Urinary bladder (tissue), 4 donors: ENCODE data around the gene AFG1L. TPM values are rescaled to one million over a fixed set of nuclear protein-coding genes. Genes with fewer than 3 reads are reported as not detected.

ENCODE experiments used
- DNase-seq: peaks from one replicate; pipeline ENCODE4 v3.0.0-alpha.2; 2015; ENCODE audit errors: extremely low spot score
- H3K27ac ChIP-seq: one replicate; pipeline ENCODE4 v1.5.1; 2013; ENCODE audit warnings: low read depth, mild to moderate bottlenecking, moderate library complexity
- H3K36me3 ChIP-seq: one replicate; pipeline ENCODE4 v1.6.1; 2013; ENCODE audit warnings: mild to moderate bottlenecking, moderate library complexity; ENCODE audit not compliant: insufficient read depth
- H3K4me1 ChIP-seq: one replicate; pipeline ENCODE4 v1.6.1; 2013; ENCODE audit warnings: mild to moderate bottlenecking, moderate library complexity; ENCODE audit not compliant: insufficient read depth
- H3K4me3 ChIP-seq: one replicate; pipeline ENCODE4 v1.5.1; 2013; ENCODE audit warnings: low read depth, low read length
- WGBS: extraction: QIAGEN DNeasy Blood & Tissue Kit; methylation state at CpG from one replicate; pipeline ENCODE4 v1.1.7; 2013; 5-methylcytosine and 5-hydroxymethylcytosine counted together
- polyA plus RNA-seq: library from polyadenylated mRNA; stranded (reverse); fragments of 200-250 nt; gene quantifications from one replicate; pipeline ENCODE4 v1.2.3, GENCODE V29; 2013
- small RNA-seq: library from RNA; depleted of rRNA; stranded (forward); fragments of <200 nt; gene quantifications from one replicate; pipeline ENCODE3, GENCODE V24; 2014
- total RNA-seq: library from RNA; depleted of rRNA; stranded (reverse); fragments of >200 nt; gene quantifications from one replicate; pipeline ENCODE4 v1.2.3, GENCODE V29; 2014
- donor health status: healthy with polysubstance abuse.
- donor health status: healthy.

AFG1L gene
- total and polyA plus RNA-seq, 2 donors = 1.8 to 9.1 TPM

DNA sequence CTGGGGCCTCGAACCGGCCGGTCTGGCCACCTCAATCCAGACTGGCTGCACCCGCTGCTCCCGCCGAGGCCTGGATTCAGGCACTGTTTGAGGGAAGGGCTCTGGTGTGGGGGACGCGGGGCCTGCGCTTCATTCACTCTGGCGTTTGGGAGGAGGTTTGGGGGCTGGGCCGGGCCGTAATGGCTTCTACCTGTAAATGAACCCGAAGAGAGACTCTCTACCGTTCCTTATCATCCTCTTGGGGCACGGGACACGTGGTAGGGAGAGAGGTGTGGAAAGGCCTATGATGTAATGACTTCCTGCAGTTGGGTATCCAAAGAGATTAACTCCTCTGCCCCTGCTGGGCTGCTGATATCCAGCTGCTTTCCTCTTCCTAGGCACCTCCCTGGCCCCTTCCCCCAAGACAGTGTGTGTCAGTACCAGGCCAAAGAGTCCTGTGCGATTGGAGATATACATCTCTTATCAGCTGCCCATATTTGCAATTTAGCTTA lies 267.7 kb downstream of the AFG1L start:
- H3K4me3 ChIP-seq = peak overlapping the region; percentile 80
- WGBS = 26% methylated on average over 17 of the region's 17 CpGs
- peak overlapping the region; percentile 80 for H3K27ac ChIP-seq
- H3K36me3 ChIP-seq = no peaks in the 10 kb centered on the region
- H3K4me1 ChIP-seq = peaks cover 1% of the 10 kb centered on the region
- DNase-seq = no peak

GRCh38 chr6:108563292-108563691 lies 268.4 kb downstream of the AFG1L start:
- peak overlapping the region; percentile 80 for H3K4me3 ChIP-seq
- peaks cover 1% of the 10 kb centered on the region for H3K4me1 ChIP-seq
- H3K36me3 ChIP-seq = no peaks in the 10 kb centered on the region
- H3K27ac ChIP-seq = no peak overlapping the region
- DNase-seq = no peak
- 87% methylated on average over 8 of the region's 8 CpGs for WGBS

- 31% methylated on average over 3 of the region's 3 CpGs for WGBS
- Histone ChIP-seq H3K4me3 (no peak overlapping the region), H3K36me3 (no peaks in the 10 kb centered on the region), H3K27ac (peak overlapping the region; percentile 54), H3K4me1 (peaks cover 1% of the 10 kb centered on the region)
- no peak for DNase-seq
These were observed 269.3 kb downstream of the AFG1L start for GRCh38 chr6:108564178-108564577.

DNA sequence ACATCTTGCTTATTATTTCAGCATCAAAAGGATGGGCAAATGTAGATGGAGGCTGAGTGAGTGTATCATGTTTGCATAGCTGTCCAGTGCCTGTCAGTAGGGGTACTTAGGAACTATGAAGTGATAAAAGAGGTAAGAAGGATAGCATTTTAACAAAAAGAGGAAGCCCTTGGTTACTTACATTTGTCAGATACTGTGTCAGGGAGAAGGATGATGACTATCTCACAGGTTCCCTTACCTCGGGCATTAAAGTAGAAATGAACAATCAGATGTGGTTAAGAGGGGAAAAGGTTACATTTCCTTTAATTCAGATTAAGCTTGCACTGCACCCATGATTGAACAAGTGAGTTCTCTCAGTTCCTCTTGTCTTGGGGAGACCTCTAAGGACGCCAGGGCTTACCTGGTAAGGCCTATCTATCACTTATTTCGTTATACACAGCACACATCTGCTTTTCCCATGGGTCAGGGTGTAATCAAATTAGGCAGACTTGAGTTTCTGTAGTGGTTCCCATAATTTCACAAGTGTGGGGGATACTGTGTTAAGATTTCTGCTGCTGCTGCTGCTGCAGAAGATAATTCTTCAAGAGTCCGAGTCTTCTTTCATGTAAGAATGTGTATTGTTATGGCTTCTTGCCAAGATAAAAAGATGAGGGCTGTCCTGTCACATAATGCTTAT lies 270.4 kb downstream of the AFG1L start:
- H3K36me3 ChIP-seq = peaks cover 6% of the 10 kb centered on the region
- H3K4me1 ChIP-seq = peaks cover 1% of the 10 kb centered on the region
- DNase-seq = no peak
- WGBS = 45% methylated on average over 4 of the region's 4 CpGs
- no peak overlapping the region for H3K4me3 ChIP-seq
- H3K27ac ChIP-seq = peak overlapping the region; percentile 46

DNA sequence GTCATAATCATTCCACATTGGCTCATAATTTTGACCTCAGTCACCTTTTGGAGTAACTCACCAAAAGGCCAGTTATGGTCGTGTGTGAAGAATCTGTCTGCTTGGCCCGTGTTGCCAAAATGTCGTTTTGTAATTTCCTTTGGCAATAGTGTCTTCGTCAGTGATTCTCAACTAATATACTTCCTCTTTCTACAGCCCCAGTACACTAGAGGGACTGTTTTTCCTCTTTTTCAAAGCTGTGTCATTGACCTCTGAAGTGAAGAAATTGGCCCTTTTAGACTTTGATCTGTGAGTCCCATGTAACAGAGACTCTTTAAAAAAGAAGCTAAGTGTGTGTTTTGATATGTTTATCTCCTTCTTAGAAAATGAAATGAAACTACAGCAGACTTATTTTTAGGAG lies 271.0 kb downstream of the AFG1L start:
- H3K27ac ChIP-seq = no peak overlapping the region
- no peak overlapping the region for H3K4me3 ChIP-seq
- 5% methylated on average over 4 of the region's 4 CpGs for WGBS
- DNase-seq = no peak
- peaks cover 6% of the 10 kb centered on the region for H3K36me3 ChIP-seq
- H3K4me1 ChIP-seq = peaks cover 1% of the 10 kb centered on the region

GRCh38 chr6:108566406-108566805 lies 271.6 kb downstream of the AFG1L start:
- peak overlapping the region; percentile 47 for H3K27ac ChIP-seq
- peaks cover 8% of the 10 kb centered on the region for H3K36me3 ChIP-seq
- H3K4me3 ChIP-seq = no peak overlapping the region

DNA sequence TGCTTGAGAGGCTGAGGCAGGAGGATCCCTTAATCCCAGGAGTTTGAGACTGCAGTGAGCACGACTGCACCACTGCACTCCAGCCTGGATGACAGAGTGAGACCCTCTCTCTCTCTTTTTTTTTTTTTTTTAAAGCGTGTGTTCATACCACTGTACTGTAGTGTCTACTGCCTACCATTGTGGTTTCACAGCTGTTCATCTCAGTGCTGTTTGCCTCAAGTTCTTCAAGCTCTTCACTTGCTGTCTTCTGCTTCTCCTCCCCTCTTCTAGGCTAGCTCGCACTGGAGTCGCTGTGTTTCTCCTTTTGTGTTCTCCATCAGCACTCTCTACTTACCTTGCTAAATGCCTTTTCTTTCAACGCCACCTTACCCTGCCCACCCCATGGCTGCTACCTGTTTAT lies 273.2 kb downstream of the AFG1L start:
- WGBS = 95% methylated on average over 5 of the region's 5 CpGs
- Histone ChIP-seq H3K36me3 (peaks cover 8% of the 10 kb centered on the region), H3K4me1 (peaks cover 1% of the 10 kb centered on the region), H3K27ac (no peak overlapping the region), H3K4me3 (no peak overlapping the region)
- no peak for DNase-seq

More at GRCh38 chr6:108566406-108566805, 271.6 kb downstream of the AFG1L start:
- DNase-seq = no peak
- peaks cover 1% of the 10 kb centered on the region for H3K4me1 ChIP-seq

DNA sequence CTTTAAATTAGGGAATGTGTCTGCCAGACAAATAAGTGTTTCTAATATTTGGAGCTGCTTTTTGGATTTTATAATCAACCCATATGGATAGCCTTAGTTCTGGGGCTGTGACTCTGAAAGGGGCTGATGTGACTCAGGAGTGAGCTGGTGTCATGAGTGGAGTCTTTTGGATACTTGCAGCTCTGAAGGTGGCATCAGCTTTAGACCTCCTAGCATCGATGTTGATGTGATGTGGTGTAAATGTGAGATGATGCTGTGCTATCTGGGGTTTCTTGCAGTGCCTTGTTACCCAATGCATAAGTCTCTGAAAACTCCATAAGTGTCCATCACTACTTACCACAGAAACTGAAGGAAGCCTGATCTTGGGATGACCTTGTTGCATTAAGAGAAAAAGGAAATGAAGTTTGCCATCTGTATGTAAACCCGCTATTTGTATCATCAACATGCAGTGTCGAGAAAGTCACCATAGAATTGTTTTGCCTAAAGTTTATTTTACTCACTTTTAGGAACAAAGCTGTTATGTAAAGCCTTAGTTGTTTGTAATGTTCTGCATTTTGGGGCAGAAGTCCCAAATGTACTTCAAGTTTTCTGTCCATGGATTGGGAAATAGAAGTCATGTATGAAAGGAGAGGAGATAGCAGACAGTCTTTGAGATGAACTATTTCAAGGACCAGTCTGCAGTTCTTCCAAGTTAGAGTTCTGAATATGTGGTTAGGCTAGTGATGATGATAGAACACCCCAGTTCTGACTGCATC lies 273.9 kb downstream of the AFG1L start:
- Histone ChIP-seq H3K4me3 (no peak overlapping the region), H3K4me1 (peaks cover 1% of the 10 kb centered on the region)
- WGBS = 91% methylated on average over 3 of the region's 3 CpGs

DNA sequence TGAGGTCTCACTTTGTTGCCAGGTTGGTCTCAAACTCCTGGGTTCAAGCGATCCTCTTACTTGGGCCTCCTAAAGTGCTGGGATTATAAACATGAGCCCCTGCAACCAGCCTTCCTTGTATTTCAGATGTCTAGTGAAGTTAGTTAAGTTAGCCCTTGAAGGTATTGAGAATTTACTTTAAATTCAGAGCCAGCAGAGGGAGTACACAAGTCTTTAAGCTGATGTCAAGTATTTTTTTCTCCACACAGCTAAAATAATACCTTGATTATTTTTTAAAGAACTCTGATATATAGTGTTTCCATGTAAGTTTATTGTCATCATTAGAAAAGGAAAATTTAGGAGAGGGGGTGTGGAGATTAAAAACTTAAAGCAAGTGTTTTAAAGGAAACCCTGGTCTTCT lies 275.7 kb downstream of the AFG1L start:
- DNase-seq = no peak
- Histone ChIP-seq H3K27ac (no peak overlapping the region), H3K36me3 (peaks cover 8% of the 10 kb centered on the region), H3K4me3 (no peak overlapping the region), H3K4me1 (peaks cover 1% of the 10 kb centered on the region)
- 94% methylated on average over 1 of the region's 1 CpG for WGBS

More for the DNA sequence above, 273.9 kb downstream of the AFG1L start:
- Histone ChIP-seq H3K36me3 (peaks cover 8% of the 10 kb centered on the region), H3K27ac (no peak overlapping the region)
- DNase-seq = no peak

DNA sequence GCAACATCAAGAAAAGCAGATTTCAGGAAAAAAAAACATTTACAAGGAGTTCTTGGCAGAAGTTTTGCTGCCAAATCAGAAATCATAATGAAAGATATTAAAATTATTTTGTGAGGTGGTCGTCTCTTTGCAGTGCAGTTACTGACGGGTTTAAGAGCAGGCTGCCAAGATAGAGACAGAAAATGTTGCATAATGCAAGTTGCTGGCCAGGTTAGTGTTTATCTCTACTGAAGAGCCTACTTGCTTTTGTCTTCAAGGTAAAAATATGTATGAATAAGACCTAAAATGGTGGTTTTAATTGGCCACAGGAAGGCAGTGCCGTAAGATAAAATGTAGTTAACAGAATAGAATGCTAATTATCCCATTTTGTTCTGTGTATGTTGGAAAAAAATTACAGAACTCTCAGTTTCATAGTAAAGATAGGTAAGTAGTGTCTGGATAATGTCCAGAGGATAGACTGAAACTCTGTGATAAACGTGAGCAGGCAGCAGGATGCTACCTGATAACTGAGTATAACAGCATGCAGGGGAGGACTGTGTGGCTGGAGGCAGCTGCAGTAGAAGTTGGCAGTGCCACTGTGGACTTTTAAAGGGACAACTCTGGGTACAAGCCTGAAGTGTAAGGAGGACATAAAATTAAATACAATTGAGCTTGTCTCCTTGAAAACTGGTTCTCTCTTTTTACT lies 279.7 kb downstream of the AFG1L start:
- Histone ChIP-seq H3K27ac (no peak overlapping the region), H3K4me3 (no peak overlapping the region), H3K4me1 (peaks cover 2% of the 10 kb centered on the region), H3K36me3 (peaks cover 5% of the 10 kb centered on the region)
- WGBS = 36% methylated on average over 4 of the region's 4 CpGs
- DNase-seq = no peak

Small RNA genes within 50 kb of the gene (small RNA-seq; reads per million reads assigned to genes)
- gene AL356121.1 (not detected), gene AL391646.1 (not detected), gene RNA5SP212 (not detected), gene RNU6-1144P (not detected), gene RNU6-770P (not detected), gene Z98742.2 (not detected)

Other genes with a start within 250 kb of the AFG1L start
- gene OSTM1, start 220.3 kb upstream of the AFG1L start, total RNA-seq = 37.0 TPM
- gene OSTM1, start 220.3 kb upstream of the AFG1L start, polyA plus RNA-seq = 36.0 TPM
- not detected for gene NR2E1, start 129.0 kb upstream of the AFG1L start, total RNA-seq
- gene NR2E1, start 129.0 kb upstream of the AFG1L start, polyA plus RNA-seq = not detected
- 265 TPM for gene SNX3, start 34.0 kb upstream of the AFG1L start, total RNA-seq
- 250 TPM for gene SNX3, start 34.0 kb upstream of the AFG1L start, polyA plus RNA-seq